Keratinocyte (primary cell): Measurements from ENCODE around the gene CAPN14.

Source experiments
- CTCF ChIP-seq, 3 experiments: IDR thresholded peaks in 1 of 3; conservative IDR thresholded peaks in 1 of 3; optimal IDR thresholded peaks in 1 of 3; 2 replicates in 2 of 3; 3 replicates in 1 of 3; pipeline versions ENCODE3 to v1.5.1; 2011; ENCODE audit warnings: low read length in 3 of 3, mild to moderate bottlenecking in 3 of 3, moderate library complexity in 2 of 3, control low read depth in 1 of 3, inconsistent platforms in 1 of 3; ENCODE audit not compliant: insufficient read depth in 2 of 3; ENCODE audit errors: extremely low read depth in 1 of 3
- EZH2 ChIP-seq: IDR thresholded peaks from one replicate; pipeline ENCODE4 v1.6.1; 2012; ENCODE audit warnings: inconsistent platforms, mild to moderate bottlenecking, low read length, moderate library complexity

- TF ChIP-seq CTCF (optimal IDR thresholded peaks at IDR 0.05 in 1 of 3, IDR thresholded peaks at IDR 0.05 in 1 of 3, conservative IDR thresholded peaks at IDR 0.05 in 1 of 3; ENCODE audit: extremely low read depth in 1 of 3, insufficient read depth in 2 of 3, low read length in 3 of 3) (no peak), EZH2 (no peak)
Observed at GRCh38 chr2:31266804-31267203, 49.5 kb upstream of the CAPN14 start.
